ENCODE results near the gene NUAK1.

DNA sequence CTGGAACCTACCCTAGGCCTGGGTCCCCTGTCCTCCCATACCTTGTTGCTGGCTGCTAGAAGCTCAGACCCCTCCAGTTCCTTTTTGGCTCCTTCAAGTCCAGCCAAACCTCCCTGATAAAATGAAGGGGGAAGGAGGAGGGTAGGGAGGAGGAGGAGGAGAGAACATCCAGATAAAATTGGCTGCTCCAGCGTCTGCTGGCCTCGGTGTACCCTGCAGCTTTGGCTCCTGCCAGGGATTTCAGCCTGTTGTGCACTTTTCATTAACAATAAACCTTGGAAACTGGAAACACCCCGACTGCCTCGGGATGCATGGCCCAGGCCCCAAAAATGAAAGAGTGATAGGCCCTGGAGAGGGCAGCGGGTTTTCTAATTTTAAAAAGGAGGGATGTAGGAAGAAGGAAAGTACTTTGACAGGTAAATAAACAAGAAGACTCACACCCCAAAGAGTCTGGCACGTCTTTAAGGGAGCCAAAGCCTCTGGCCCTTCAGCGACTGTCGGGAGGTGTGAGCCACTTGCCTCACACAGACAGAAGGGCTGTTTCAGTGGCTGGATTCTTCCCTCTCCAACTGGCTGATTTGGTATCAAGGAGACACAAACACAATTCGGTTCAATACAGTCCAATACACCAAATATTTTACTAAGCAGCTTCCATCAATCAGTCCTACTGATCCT lies 49.8 kb downstream of the NUAK1 start:
- TF ChIP-seq GATA3 (IDR thresholded peaks at IDR 0.05; ENCODE audit: low read depth, low read length): no peak
- TF ChIP-seq GATA2 (IDR thresholded peaks at IDR 0.05; ENCODE audit: low read depth, low read length): no peak
